Activated B cell treated with CpG ODN at 0.5 μM for 24 hours (primary cell): ENCODE measurements around the gene PRLR. TPM values are rescaled to one million over a fixed set of nuclear protein-coding genes. Genes with fewer than 3 reads are reported as not detected.

ENCODE experiments used
- ATAC-seq: fragments of 200-7000 bp; cut with Tn5 transposase; one replicate; pipeline ENCODE4 v1.10.0; 2021; ENCODE audit warnings: low read depth, mild to moderate bottlenecking, moderate library complexity
- CTCF ChIA-PET: fragments of 350-600 bp; sonication (Branson Sonifier 250); formaldehyde crosslinking; loops from one replicate; lab custom pipeline; 2021; ENCODE audit warnings: antibody characterized with exemption; lab: Charles Lee
- POLR2A ChIA-PET: fragments of 350-600 bp; sonication (Branson Sonifier 250); formaldehyde crosslinking; loops from one replicate; lab custom pipeline; 2021; ENCODE audit warnings: antibody characterized with exemption; lab: Charles Lee
- DNase-seq: peaks from one replicate; pipeline ENCODE4 v3.0.0; 2022
- H3K27ac Mint-ChIP-seq: one replicate; pipeline ENCODE4 v1.8.0; 2020; ENCODE audit warnings: mixed read lengths
- H3K27me3 Mint-ChIP-seq: one replicate; pipeline ENCODE4 v1.8.0; 2021; ENCODE audit warnings: mixed read lengths
- H3K36me3 Mint-ChIP-seq: one replicate; pipeline ENCODE4 v1.8.0; 2021; ENCODE audit warnings: low read depth, mixed read lengths
- H3K4me1 Mint-ChIP-seq: one replicate; pipeline ENCODE4 v1.8.0; 2021; ENCODE audit warnings: mixed read lengths
- H3K4me3 Mint-ChIP-seq: one replicate; pipeline ENCODE4 v1.8.0; 2020; ENCODE audit warnings: mild to moderate bottlenecking, mixed read lengths
- H3K9me3 Mint-ChIP-seq: one replicate; pipeline ENCODE4 v1.8.0; 2020; ENCODE audit warnings: mixed read lengths
- intact Hi-C: fragments of 100-400 bp; cut with micrococcal nuclease; formaldehyde crosslinking; loops from one replicate; pipeline ENCODE4 v1.15.1; 2024
- total RNA-seq: library from RNA; stranded (reverse); gene quantifications from 2 replicates; pipeline ENCODE4 v1.2.3, GENCODE V29; 2022
- TF ChIP-seq, protein P1 (sequence below): fragments of 200-600 bp; IDR thresholded peaks from one replicate; pipeline ENCODE4 v1.8.0; 2022; ENCODE audit warnings: antibody characterized with exemption, mild to moderate bottlenecking

The PRLR gene
- total RNA-seq, 1 donor from 2014 or later, result 3.7 TPM

DNA sequence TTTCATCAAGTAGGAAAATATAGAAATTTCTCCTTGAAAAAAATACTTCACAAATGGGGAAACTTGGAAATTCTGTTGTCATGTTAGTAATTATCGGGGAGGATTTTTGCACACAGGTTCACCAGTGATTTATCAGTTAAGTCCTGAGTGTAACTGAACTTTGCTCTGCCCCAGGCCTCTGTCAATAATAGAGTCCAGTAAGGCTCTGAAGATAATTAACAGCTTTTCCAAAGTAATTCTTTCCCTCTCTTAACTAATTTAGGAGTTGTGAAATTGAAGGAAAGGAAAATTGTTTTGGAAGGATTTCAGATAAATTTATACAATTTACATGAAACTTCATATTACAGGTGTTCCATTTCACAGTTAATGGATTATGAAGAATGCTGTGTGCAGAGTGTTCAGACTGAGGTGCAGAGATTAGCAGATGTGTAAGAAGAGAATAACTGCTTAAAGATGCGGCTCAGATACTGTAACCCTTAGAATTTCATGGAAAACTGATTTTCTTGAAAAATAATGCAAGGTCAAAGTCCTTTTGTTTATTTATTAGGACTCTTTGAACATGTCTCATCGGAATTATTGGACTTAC is 179.7 kb downstream of the PRLR start:
- Mint-ChIP-seq H3K27me3 (peaks cover 16% of the 10 kb centered on the region), H3K27ac (no peak overlapping the region), H3K4me3 (no peak overlapping the region), H3K36me3 (no peaks in the 10 kb centered on the region), H3K9me3 (peaks cover 3% of the 10 kb centered on the region), H3K4me1 (no peaks in the 10 kb centered on the region)
- DNase-seq (no peak), ATAC-seq (no peak)
- intact Hi-C loops, result no loop called here
- TF ChIP-seq, protein P1, sequence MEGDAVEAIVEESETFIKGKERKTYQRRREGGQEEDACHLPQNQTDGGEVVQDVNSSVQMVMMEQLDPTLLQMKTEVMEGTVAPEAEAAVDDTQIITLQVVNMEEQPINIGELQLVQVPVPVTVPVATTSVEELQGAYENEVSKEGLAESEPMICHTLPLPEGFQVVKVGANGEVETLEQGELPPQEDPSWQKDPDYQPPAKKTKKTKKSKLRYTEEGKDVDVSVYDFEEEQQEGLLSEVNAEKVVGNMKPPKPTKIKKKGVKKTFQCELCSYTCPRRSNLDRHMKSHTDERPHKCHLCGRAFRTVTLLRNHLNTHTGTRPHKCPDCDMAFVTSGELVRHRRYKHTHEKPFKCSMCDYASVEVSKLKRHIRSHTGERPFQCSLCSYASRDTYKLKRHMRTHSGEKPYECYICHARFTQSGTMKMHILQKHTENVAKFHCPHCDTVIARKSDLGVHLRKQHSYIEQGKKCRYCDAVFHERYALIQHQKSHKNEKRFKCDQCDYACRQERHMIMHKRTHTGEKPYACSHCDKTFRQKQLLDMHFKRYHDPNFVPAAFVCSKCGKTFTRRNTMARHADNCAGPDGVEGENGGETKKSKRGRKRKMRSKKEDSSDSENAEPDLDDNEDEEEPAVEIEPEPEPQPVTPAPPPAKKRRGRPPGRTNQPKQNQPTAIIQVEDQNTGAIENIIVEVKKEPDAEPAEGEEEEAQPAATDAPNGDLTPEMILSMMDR, result no peak
- POLR2A ChIA-PET, result no interaction called here
- CTCF ChIA-PET, result no interaction called here

DNA sequence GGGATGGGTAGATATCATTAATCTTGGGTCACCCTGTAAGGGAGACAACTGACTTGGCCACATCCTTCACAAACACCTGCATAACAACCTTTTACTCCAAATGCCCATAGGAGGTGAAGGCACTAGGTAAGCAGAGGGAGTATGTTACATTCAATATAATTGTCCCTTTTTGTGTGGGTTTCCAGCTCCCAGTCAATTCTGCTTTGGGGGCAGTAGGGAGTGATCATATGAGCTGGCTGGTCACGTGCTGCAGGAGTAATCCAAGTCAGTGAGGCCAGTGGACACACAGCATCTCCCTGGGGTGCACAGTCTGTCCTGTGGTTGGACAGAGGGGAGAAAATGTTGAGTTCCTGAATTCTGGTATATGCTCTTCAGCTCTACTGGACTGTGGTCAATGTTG is 181.4 kb downstream of the PRLR start:
- H3K27me3 Mint-ChIP-seq, result peaks cover 16% of the 10 kb centered on the region
- no peak overlapping the region for H3K27ac Mint-ChIP-seq
- H3K4me3 Mint-ChIP-seq, result no peak overlapping the region
- no peaks in the 10 kb centered on the region for H3K4me1 Mint-ChIP-seq
- H3K9me3 Mint-ChIP-seq, result peaks cover 3% of the 10 kb centered on the region
- no peaks in the 10 kb centered on the region for H3K36me3 Mint-ChIP-seq
- ChIA-PET CTCF (no interaction called here), POLR2A (no interaction called here)
- ATAC-seq (no peak), DNase-seq (no peak)
- TF ChIP-seq, protein P1, result no peak
- intact Hi-C loops, result no loop called here

DNA sequence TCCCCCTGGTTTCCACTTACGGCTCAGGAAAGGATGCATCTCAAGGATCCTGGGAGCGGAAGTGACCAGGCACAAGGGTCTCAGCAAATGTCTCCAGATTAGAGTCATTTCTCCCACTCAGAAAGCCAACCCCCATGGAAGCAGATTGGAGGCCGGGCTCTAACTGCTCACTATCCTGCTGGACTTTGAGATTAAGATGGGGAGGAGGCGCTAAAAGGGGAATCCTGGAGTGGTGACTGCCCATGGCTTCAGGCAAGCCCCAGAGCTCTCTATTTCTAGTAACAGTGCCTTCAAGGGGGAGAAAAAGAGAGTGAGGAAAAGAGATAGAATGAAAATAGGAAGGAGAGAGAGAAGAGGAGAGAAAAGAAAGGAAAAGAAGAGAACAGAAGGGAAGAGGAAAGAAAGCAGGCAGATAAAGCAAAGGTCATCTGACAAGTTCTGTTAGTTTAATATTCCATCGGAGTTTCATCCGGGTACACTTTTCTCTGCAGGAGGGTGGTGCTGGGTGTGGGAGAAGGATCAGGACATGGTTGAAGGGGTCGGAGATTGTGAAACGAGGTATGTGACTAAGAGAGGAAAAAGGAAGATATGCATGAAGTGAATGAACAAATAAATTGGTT is 182.4 kb downstream of the PRLR start, which contains the start of gene AGXT2:
Gene AGXT2 (minus strand): TSS at position 165 of the 620 bp plus-strand sequence. CDS start 57 bp downstream, at position 108.
- Mint-ChIP-seq H3K27ac (no peak within 1 kb of the TSS), H3K9me3 (peaks cover 3% of the 10 kb centered on the region), H3K27me3 (peaks cover 14% of the 10 kb centered on the region), H3K36me3 (no peaks in the 10 kb centered on the region), H3K4me3 (no peak within 1 kb of the TSS), H3K4me1 (no peaks in the 10 kb centered on the region)
- TF ChIP-seq, protein P1, result no peak
- intact Hi-C loops, result no loop called here
- CTCF ChIA-PET, result no interaction called here
- POLR2A ChIA-PET, result no interaction called here
- DNase-seq (no peak), ATAC-seq (no peak)

GRCh38 chr5:35046774-35047173 is 183.5 kb downstream of the PRLR start:
- DNase-seq (no peak), ATAC-seq (no peak)
- Mint-ChIP-seq H3K4me3 (no peak overlapping the region), H3K4me1 (no peaks in the 10 kb centered on the region), H3K9me3 (peaks cover 3% of the 10 kb centered on the region), H3K27me3 (peaks cover 14% of the 10 kb centered on the region), H3K27ac (no peak overlapping the region), H3K36me3 (no peaks in the 10 kb centered on the region)
- intact Hi-C loops, result no loop called here
- POLR2A ChIA-PET, result no interaction called here
- TF ChIP-seq, protein P1, result no peak
- CTCF ChIA-PET, result interaction anchor here (0.6 kb wide), 1 partner anchor 1379 kb away, joined by 3 read pairs; no protein-coding TSS in a partner anchor

DNA sequence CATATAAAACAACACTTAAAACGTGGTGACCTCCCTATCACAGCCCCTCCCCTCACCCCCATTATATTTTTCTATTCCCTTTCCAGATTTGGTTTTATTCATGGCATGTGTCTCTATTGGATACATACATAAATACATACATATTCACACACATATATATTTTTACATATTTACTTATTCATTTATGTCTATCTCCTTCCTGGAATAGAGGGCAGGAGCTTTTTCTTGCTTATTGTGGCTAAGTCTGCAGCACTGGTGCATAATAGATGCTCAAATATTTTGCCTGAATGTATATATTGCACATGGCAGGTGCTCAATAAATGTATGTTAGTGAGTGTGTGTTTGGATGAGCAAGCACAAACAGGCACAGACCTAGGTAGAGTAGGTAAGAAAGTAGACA is 185.0 kb downstream of the PRLR start:
- no peak overlapping the region for H3K4me3 Mint-ChIP-seq
- H3K9me3 Mint-ChIP-seq, result no peaks in the 10 kb centered on the region
- CTCF ChIA-PET, result no interaction called here
- no peaks in the 10 kb centered on the region for H3K36me3 Mint-ChIP-seq
- ATAC-seq (no peak), DNase-seq (no peak)
- POLR2A ChIA-PET, result no interaction called here
- intact Hi-C loops, result no loop called here
- no peaks in the 10 kb centered on the region for H3K4me1 Mint-ChIP-seq
- TF ChIP-seq, protein P1, result no peak
- H3K27me3 Mint-ChIP-seq, result peaks cover 14% of the 10 kb centered on the region
- no peak overlapping the region for H3K27ac Mint-ChIP-seq
